Loucy (cell line): ENCODE results near the gene RIMKLB.

Source experiments
- H2AFZ ChIP-seq: fragments of 200-600 bp; sonication (generic); 2 replicates; pipeline ENCODE4 v1.6.0; 2016; ENCODE audit warnings: antibody characterized with exemption, mild to moderate bottlenecking, low read length, moderate library complexity
- H3F3A ChIP-seq: fragments of 200-600 bp; 2 replicates; pipeline ENCODE4 v1.6.0; 2016; ENCODE audit warnings: antibody characterized with exemption, low read depth, mild to moderate bottlenecking
- H3K27me3 ChIP-seq: fragments of 200-600 bp; sonication (generic); 2 replicates; pipeline ENCODE4 v1.6.1; 2014; ENCODE audit warnings: low read length, mild to moderate bottlenecking; ENCODE audit not compliant: insufficient read depth, poor library complexity, severe bottlenecking
- H3K36me3 ChIP-seq: fragments of 200-600 bp; sonication (generic); 2 replicates; pipeline ENCODE4 v1.6.1; 2016; ENCODE audit warnings: low read length; ENCODE audit not compliant: insufficient read depth
- H3K4me1 ChIP-seq: fragments of 200-600 bp; sonication (generic); 2 replicates; pipeline ENCODE4 v1.5.1; 2014; ENCODE audit warnings: low read length, mild to moderate bottlenecking; ENCODE audit not compliant: insufficient read depth, poor library complexity, severe bottlenecking
- H3K4me2 ChIP-seq: fragments of 200-600 bp; sonication (generic); 2 replicates; pipeline ENCODE4 v1.6.0; 2014; ENCODE audit warnings: antibody characterized with exemption, low read length, low read depth, mild to moderate bottlenecking; ENCODE audit not compliant: poor library complexity, severe bottlenecking
- H3K4me3 ChIP-seq: fragments of 200-600 bp; sonication (generic); 2 replicates; pipeline ENCODE4 v1.5.1; 2014; ENCODE audit warnings: low read length, mild to moderate bottlenecking, mixed read lengths; ENCODE audit not compliant: poor library complexity, severe bottlenecking
- H3K79me2 ChIP-seq: fragments of 200-600 bp; sonication (generic); 2 replicates; pipeline ENCODE4 v1.6.1; 2014; ENCODE audit warnings: low read length; ENCODE audit not compliant: insufficient read depth
- H3K9ac ChIP-seq: fragments of 200-600 bp; sonication (generic); 2 replicates; pipeline ENCODE4 v1.6.0; 2014; ENCODE audit warnings: mild to moderate bottlenecking, low read depth, low read length, moderate library complexity; ENCODE audit not compliant: poor library complexity, severe bottlenecking
- H3K9me2 ChIP-seq: fragments of 200-600 bp; sonication (generic); replicated peaks from 2 replicates; pipeline ENCODE4 v1.6.1; 2016; ENCODE audit warnings: low read depth, low read length, mixed read lengths
- H3K9me3 ChIP-seq: fragments of 200-600 bp; sonication (generic); 2 replicates; pipeline ENCODE4 v1.6.1; 2014; ENCODE audit warnings: mild to moderate bottlenecking, antibody characterized with exemption, low read length, low read depth; ENCODE audit not compliant: insufficient read depth
- H4K20me1 ChIP-seq: fragments of 200-600 bp; sonication (generic); 2 replicates; pipeline ENCODE4 v1.6.0; 2014; ENCODE audit warnings: antibody characterized with exemption, low read length, mild to moderate bottlenecking; ENCODE audit not compliant: insufficient read depth, poor library complexity, severe bottlenecking
- CTCF ChIP-seq: fragments of 200-600 bp; sonication (generic); conservative IDR thresholded peaks from 2 replicates; pipeline ENCODE4 v1.5.1; 2014; ENCODE audit warnings: mild to moderate bottlenecking, antibody characterized with exemption, low read length
- EZH2phosphoT487 ChIP-seq: fragments of 200-600 bp; IDR thresholded peaks from 2 replicates; pipeline ENCODE4 v1.6.1; 2018; ENCODE audit warnings: antibody characterized with exemption, mild to moderate bottlenecking, moderate library complexity, borderline replicate concordance

The RIMKLB gene

GRCh38 chr12:8695116-8695515 is 2.7 kb upstream of the RIMKLB start:
- Histone ChIP-seq H2AFZ (no peak overlapping the region), H3K9me3 (no peaks in the 10 kb centered on the region), H3K4me3 (no peak overlapping the region), H3K9ac (no peak overlapping the region), H3K4me2 (no peak overlapping the region), H3F3A (0 out of 2 replicates have a peak, but pooled peaks cover 4% of the 10 kb centered on the region), H3K36me3 (no peaks in the 10 kb centered on the region), H3K4me1 (peaks cover 51% of the 10 kb centered on the region), H3K79me2 (peaks cover 22% of the 10 kb centered on the region), H3K9me2 (no peaks in the 10 kb centered on the region), H4K20me1 (peaks cover 15% of the 10 kb centered on the region), H3K27me3 (no peaks in the 10 kb centered on the region)
- TF ChIP-seq EZH2phosphoT487, result no peak
- TF ChIP-seq CTCF, result no peak

GRCh38 chr12:8696442-8697090 is 1.2 kb upstream of the RIMKLB start:
- TF ChIP-seq EZH2phosphoT487, result no peak
- no peak for TF ChIP-seq CTCF
- H3K36me3 ChIP-seq, result no peaks in the 10 kb centered on the region
- H3F3A ChIP-seq, result 0 out of 2 replicates have a peak, but pooled peaks cover 4% of the 10 kb centered on the region
- no peaks in the 10 kb centered on the region for H3K9me2 ChIP-seq
- H3K27me3 ChIP-seq, result no peaks in the 10 kb centered on the region
- H3K9me3 ChIP-seq, result no peaks in the 10 kb centered on the region
- peaks cover 63% of the 10 kb centered on the region for H3K4me1 ChIP-seq
- peak overlapping the region; percentile 91 for H3K9ac ChIP-seq
- peaks cover 25% of the 10 kb centered on the region for H4K20me1 ChIP-seq
- peaks cover 37% of the 10 kb centered on the region for H3K79me2 ChIP-seq
- peak overlapping the region; percentile 98 for H2AFZ ChIP-seq
- H3K4me2 ChIP-seq, result peak overlapping the region; percentile 81
- peak overlapping the region; percentile 78 for H3K4me3 ChIP-seq

- Histone ChIP-seq H3K4me3 (peak overlapping the region; percentile 78), H4K20me1 (peaks cover 29% of the 10 kb centered on the region), H2AFZ (peak overlapping the region; percentile 98), H3K9ac (peak overlapping the region; percentile 91), H3K4me1 (peaks cover 62% of the 10 kb centered on the region), H3K9me3 (no peaks in the 10 kb centered on the region), H3F3A (0 out of 2 replicates have a peak, but pooled peaks cover 4% of the 10 kb centered on the region), H3K79me2 (peaks cover 42% of the 10 kb centered on the region), H3K36me3 (no peaks in the 10 kb centered on the region), H3K9me2 (no peaks in the 10 kb centered on the region), H3K27me3 (no peaks in the 10 kb centered on the region), H3K4me2 (peak overlapping the region; percentile 81)
- TF ChIP-seq CTCF, result no peak
- TF ChIP-seq EZH2phosphoT487, result no peak
These were observed 693 bp upstream of the RIMKLB start for GRCh38 chr12:8697120-8697475.
